A549 (cell line): ENCODE results near the gene MS4A4A. TPM values are rescaled to one million over a fixed set of nuclear protein-coding genes. Genes with fewer than 3 reads are reported as not detected.
"Not testable (repeated sequence)": the region's sequence is repeated elsewhere in the genome, so short reads cannot be mapped to it uniquely, and the experiment has no call there.

Experiments used
- ATAC-seq, 2 experiments: fragments of 200-7000 bp in 1 of 2; fragments of >200 bp in 1 of 2; cut with Nextera tagmentation in 1 of 2; cut with Tn5 transposase in 1 of 2; 3 replicates each; pipeline versions ENCODE4 v1.8.0 to v1.9.1; 2018 to 2020; ENCODE audit warnings: mild to moderate bottlenecking in 1 of 2, moderate library complexity in 1 of 2
- CTCF ChIA-PET: fragments of 300-600 bp; sonication (Branson Sonifier 250); formaldehyde crosslinking; extraction: SDS; loops from one replicate; lab custom pipeline; 2021; ENCODE audit warnings: antibody characterized with exemption, inconsistent platforms; lab: Yijun Ruan, JAX
- POLR2A ChIA-PET: fragments of 350-600 bp; formaldehyde crosslinking; extraction: SDS; loops from one replicate; lab custom pipeline; 2021; ENCODE audit warnings: antibody characterized with exemption, inconsistent platforms; lab: Yijun Ruan, JAX
- DNase-seq, 2 experiments: peaks; one replicate each; pipeline versions ENCODE4 v3.0.0 to v3.0.0-alpha.2; 2011 to 2016; ENCODE audit warnings: low read depth in 1 of 2, low spot score in 1 of 2
- FAIRE-seq: peaks from 2 replicates; lab custom pipeline; 2011; peaks lifted over from hg19 to GRCh38; lab: Jason Lieb, UNC
- H3K27ac ChIP-seq, 2 experiments: fragments of >200 bp; sonication (Bioruptor Twin); formaldehyde crosslinking; 3 replicates each; pipeline ENCODE4 v1.5.1; 2016 to 2017
- H3K4me1 ChIP-seq: fragments of >200 bp; sonication (Bioruptor Twin); formaldehyde crosslinking; 3 replicates; pipeline ENCODE4 v1.6.1; 2016
- H3K4me2 ChIP-seq: fragments of >200 bp; sonication (Bioruptor Twin); formaldehyde crosslinking; 3 replicates; pipeline ENCODE4 v1.6.1; 2016
- H3K4me3 ChIP-seq: fragments of >200 bp; sonication (Bioruptor Twin); formaldehyde crosslinking; 3 replicates; pipeline ENCODE4 v1.5.1; 2016
- H3K9me3 ChIP-seq: fragments of >200 bp; sonication (Bioruptor Twin); formaldehyde crosslinking; 3 replicates; pipeline ENCODE4 v1.6.1; 2016
- ATOH8 ChIP-seq: fragments of 250-450 bp; sonication (Bioruptor Pico); IDR thresholded peaks from 2 replicates; pipeline ENCODE4 v1.5.0; 2020; ENCODE audit warnings: low read depth, mild to moderate bottlenecking, moderate library complexity
- CHD4 ChIP-seq: fragments of 200-600 bp; sonication (generic); IDR thresholded peaks from 2 replicates; pipeline ENCODE4 v1.6.1; 2016; ENCODE audit warnings: antibody characterized with exemption, mild to moderate bottlenecking, borderline replicate concordance
- ESRRA ChIP-seq: fragments of 150-350 bp; IDR thresholded peaks from 2 replicates; pipeline ENCODE4 v1.6.1; 2014; ENCODE audit warnings: mild to moderate bottlenecking, low read length, borderline replicate concordance
- HDAC2 ChIP-seq: fragments of 200-600 bp; sonication (generic); IDR thresholded peaks from 2 replicates; pipeline ENCODE4 v1.6.1; 2016
- MAFK ChIP-seq: fragments of 450-650 bp; IDR thresholded peaks from 2 replicates; pipeline ENCODE4 v1.6.1; 2014; ENCODE audit not compliant: partially characterized antibody
- NPAS2 ChIP-seq: fragments of 250-450 bp; sonication (Bioruptor Pico); IDR thresholded peaks from 2 replicates; pipeline ENCODE4 v1.8.0; 2022; ENCODE audit warnings: mild to moderate bottlenecking, moderate library complexity, borderline replicate concordance
- PHF8 ChIP-seq: fragments of 200-600 bp; sonication (generic); IDR thresholded peaks from 2 replicates; pipeline ENCODE4 v1.6.1; 2016; ENCODE audit warnings: low read depth, mild to moderate bottlenecking, antibody characterized with exemption, moderate library complexity, borderline replicate concordance
- POLR2AphosphoS2 ChIP-seq: conservative IDR thresholded peaks from 2 replicates; pipeline ENCODE4 v1.6.1; 2012; ENCODE audit warnings: low read length, improper control_type of control experiment, inconsistent platforms
- RAD21 ChIP-seq, 2 experiments: fragments of >200 bp in 1 of 2; sonication (Bioruptor Twin) in 1 of 2; formaldehyde crosslinking in 1 of 2; IDR thresholded peaks in 1 of 2; conservative IDR thresholded peaks in 1 of 2; 2 replicates in 1 of 2; 3 replicates in 1 of 2; pipeline ENCODE4 v1.6.1; 2012 to 2018; ENCODE audit warnings: inconsistent platforms in 1 of 2
- RFX5 ChIP-seq: fragments of 450-650 bp; IDR thresholded peaks from 2 replicates; pipeline ENCODE4 v1.7.1; 2014; ENCODE audit warnings: antibody characterized with exemption, mild to moderate bottlenecking, moderate library complexity
- RNF2 ChIP-seq: fragments of 200-600 bp; sonication (generic); IDR thresholded peaks from 2 replicates; pipeline ENCODE4 v1.6.1; 2016; ENCODE audit warnings: low read depth, mild to moderate bottlenecking, antibody characterized with exemption, moderate library complexity, borderline replicate concordance
- TFCP2L1 ChIP-seq: fragments of 250-450 bp; sonication (Bioruptor Pico); IDR thresholded peaks from 2 replicates; pipeline ENCODE4 v1.5.0; 2021; ENCODE audit warnings: mild to moderate bottlenecking
- ZC3H11A ChIP-seq: fragments of 450-650 bp; IDR thresholded peaks from 2 replicates; pipeline ENCODE4 v1.6.1; 2014; ENCODE audit warnings: antibody characterized with exemption, mild to moderate bottlenecking
- ZFP36 ChIP-seq: fragments of 450-650 bp; IDR thresholded peaks from 2 replicates; pipeline ENCODE4 v1.6.1; 2014; ENCODE audit warnings: borderline replicate concordance; ENCODE audit not compliant: partially characterized antibody
- ZSCAN20 ChIP-seq: fragments of 250-450 bp; sonication (Bioruptor Pico); IDR thresholded peaks from 2 replicates; pipeline ENCODE4 v1.8.0; 2022; ENCODE audit warnings: mild to moderate bottlenecking, moderate library complexity
- WGBS: methylation state at CpG from one replicate; pipeline ENCODE4 v1.1.6; 2017; ENCODE audit errors: missing lambda C conversion rate; 5-methylcytosine and 5-hydroxymethylcytosine counted together
- polyA plus RNA-seq, 4 experiments: library from polyadenylated mRNA; depleted of rRNA in 3 of 4; stranded (reverse); fragments of >200 nt; fragmentation: RNase III in 1 of 4; extraction: RNeasy Plus Mini Kit Qiagen cat#74134 plus additional on column Dnase treatment in 1 of 4; gene quantifications; 2 replicates in 3 of 4; 3 replicates in 1 of 4; pipeline ENCODE4 v1.2.3, GENCODE V29; 2011 to 2017
- TF ChIP-seq, protein P1 (sequence below): IDR thresholded peaks from 2 replicates; pipeline ENCODE4 v1.6.1; 2012
- TF ChIP-seq, protein P2 (sequence below): fragments of 200-600 bp; sonication (generic); IDR thresholded peaks from 2 replicates; pipeline ENCODE4 v1.6.1; 2016; ENCODE audit warnings: antibody characterized with exemption, mild to moderate bottlenecking, moderate library complexity
- TF ChIP-seq, protein P3 (sequence below): fragments of >200 bp; sonication (Bioruptor Twin); formaldehyde crosslinking; IDR thresholded peaks from 3 replicates; pipeline ENCODE4 v1.5.1; 2016

Gene MS4A4A
- polyA plus RNA-seq, 2 of the 4 experiments (the other 2 are of a cell fraction): not detected

GRCh38 chr11:60301884-60302283 is 21.4 kb downstream of the MS4A4A start:
- H3K4me1 ChIP-seq, ATAC-seq, H3K4me3 ChIP-seq, DNase-seq, FAIRE-seq, H3K4me2 ChIP-seq, H3K27ac ChIP-seq, CTCF ChIA-PET, POLR2A ChIA-PET, H3K9me3 ChIP-seq: not testable (repeated sequence)
- TF ChIP-seq MAFK: peak; percentile 55
- 4% methylated on average over 6 of the region's 6 CpGs for WGBS

DNA sequence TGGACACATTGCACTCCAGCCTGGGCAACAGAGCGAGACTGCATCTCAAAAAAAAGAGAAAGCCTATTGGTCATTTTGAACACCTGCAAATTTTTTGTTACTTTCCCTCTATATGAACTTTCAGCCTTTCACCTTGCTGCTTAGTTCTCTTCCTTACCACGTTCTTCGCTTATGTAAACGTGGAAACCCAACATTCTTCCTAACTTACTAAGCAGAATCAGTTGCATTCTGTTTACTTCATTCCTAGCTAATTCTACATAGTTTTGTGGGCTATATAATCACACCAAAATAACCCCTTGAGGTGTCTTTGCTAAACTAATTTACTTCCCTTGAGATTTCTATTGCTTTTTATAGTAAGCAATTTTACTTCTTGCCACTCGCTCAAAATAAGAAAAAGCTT is 23.2 kb downstream of the MS4A4A start:
- Histone ChIP-seq H3K4me2 (no peak overlapping the region), H3K4me3 (no peak overlapping the region), H3K27ac (no peak overlapping the region), H3K4me1 (no peaks in the 10 kb centered on the region), H3K9me3 (no peaks in the 10 kb centered on the region)
- ChIA-PET CTCF (no interaction called here), POLR2A (no interaction called here)
- 26% methylated on average over 5 of the region's 5 CpGs for WGBS
- DNase-seq: no peak
- TF ChIP-seq, protein P1, sequence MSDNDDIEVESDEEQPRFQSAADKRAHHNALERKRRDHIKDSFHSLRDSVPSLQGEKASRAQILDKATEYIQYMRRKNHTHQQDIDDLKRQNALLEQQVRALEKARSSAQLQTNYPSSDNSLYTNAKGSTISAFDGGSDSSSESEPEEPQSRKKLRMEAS: no peak
- TF ChIP-seq RFX5: no peak
- no peak for TF ChIP-seq ESRRA
- no peak for TF ChIP-seq POLR2AphosphoS2
- TF ChIP-seq, protein P2, sequence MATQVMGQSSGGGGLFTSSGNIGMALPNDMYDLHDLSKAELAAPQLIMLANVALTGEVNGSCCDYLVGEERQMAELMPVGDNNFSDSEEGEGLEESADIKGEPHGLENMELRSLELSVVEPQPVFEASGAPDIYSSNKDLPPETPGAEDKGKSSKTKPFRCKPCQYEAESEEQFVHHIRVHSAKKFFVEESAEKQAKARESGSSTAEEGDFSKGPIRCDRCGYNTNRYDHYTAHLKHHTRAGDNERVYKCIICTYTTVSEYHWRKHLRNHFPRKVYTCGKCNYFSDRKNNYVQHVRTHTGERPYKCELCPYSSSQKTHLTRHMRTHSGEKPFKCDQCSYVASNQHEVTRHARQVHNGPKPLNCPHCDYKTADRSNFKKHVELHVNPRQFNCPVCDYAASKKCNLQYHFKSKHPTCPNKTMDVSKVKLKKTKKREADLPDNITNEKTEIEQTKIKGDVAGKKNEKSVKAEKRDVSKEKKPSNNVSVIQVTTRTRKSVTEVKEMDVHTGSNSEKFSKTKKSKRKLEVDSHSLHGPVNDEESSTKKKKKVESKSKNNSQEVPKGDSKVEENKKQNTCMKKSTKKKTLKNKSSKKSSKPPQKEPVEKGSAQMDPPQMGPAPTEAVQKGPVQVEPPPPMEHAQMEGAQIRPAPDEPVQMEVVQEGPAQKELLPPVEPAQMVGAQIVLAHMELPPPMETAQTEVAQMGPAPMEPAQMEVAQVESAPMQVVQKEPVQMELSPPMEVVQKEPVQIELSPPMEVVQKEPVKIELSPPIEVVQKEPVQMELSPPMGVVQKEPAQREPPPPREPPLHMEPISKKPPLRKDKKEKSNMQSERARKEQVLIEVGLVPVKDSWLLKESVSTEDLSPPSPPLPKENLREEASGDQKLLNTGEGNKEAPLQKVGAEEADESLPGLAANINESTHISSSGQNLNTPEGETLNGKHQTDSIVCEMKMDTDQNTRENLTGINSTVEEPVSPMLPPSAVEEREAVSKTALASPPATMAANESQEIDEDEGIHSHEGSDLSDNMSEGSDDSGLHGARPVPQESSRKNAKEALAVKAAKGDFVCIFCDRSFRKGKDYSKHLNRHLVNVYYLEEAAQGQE: no peak
- no peak for TF ChIP-seq RAD21 (conservative IDR thresholded peaks at IDR 0.05 in 1 of 2, IDR thresholded peaks at IDR 0.05 in 1 of 2)
- TF ChIP-seq ZFP36: no peak
- TF ChIP-seq, protein P3, sequence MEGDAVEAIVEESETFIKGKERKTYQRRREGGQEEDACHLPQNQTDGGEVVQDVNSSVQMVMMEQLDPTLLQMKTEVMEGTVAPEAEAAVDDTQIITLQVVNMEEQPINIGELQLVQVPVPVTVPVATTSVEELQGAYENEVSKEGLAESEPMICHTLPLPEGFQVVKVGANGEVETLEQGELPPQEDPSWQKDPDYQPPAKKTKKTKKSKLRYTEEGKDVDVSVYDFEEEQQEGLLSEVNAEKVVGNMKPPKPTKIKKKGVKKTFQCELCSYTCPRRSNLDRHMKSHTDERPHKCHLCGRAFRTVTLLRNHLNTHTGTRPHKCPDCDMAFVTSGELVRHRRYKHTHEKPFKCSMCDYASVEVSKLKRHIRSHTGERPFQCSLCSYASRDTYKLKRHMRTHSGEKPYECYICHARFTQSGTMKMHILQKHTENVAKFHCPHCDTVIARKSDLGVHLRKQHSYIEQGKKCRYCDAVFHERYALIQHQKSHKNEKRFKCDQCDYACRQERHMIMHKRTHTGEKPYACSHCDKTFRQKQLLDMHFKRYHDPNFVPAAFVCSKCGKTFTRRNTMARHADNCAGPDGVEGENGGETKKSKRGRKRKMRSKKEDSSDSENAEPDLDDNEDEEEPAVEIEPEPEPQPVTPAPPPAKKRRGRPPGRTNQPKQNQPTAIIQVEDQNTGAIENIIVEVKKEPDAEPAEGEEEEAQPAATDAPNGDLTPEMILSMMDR: no peak
- TF ChIP-seq ZSCAN20 (CRISPR knock-in tag): no peak
- TF ChIP-seq ZC3H11A: no peak
- TF ChIP-seq NPAS2 (CRISPR knock-in tag): no peak
- TF ChIP-seq PHF8: no peak
- no peak for TF ChIP-seq RNF2
- TF ChIP-seq CHD4: no peak
- TF ChIP-seq TFCP2L1 (CRISPR knock-in tag): no peak
- FAIRE-seq: no peak
- no peak for ATAC-seq

DNA sequence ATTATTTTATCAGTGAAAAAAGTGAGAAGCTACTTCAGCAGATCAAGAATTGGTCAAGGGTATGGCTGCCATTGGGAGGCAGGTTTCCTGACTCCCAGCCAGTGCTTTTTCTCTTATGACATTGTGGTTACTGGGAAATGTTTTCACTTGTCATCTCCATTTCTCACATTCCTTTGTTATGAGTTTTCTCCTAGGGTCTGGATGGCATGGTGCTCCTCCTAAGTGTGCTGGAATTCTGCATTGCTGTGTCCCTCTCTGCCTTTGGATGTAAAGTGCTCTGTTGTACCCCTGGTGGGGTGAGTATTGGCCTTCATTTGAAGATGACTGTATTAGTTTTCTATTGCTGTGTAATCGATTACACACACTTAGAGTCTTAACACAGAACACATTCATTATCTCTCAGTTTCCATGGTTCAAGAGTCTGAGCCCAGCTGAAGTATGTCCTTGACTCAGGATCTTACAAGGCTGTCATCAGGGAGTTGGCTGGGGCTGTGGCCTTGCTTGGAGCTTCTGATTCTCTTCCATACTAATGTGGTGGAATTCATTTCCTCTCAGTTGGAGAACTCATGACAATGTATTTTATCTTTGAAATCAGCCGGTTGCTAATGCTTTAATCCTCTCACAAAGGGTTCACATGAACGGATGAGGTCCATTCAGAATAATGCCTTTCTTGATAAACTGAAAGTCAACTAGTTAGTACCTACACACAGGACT is 25.6 kb downstream of the MS4A4A start:
- H3K27ac ChIP-seq: no peak overlapping the region
- no peaks in the 10 kb centered on the region for H3K4me1 ChIP-seq
- 4% methylated on average over 3 of the region's 3 CpGs for WGBS
- no peak for DNase-seq
- ChIA-PET CTCF (no interaction called here), POLR2A (no interaction called here)
- no peak; a peak in 1 of 6 replicates for ATAC-seq
- no peaks in the 10 kb centered on the region for H3K9me3 ChIP-seq
- H3K4me3 ChIP-seq: no peak overlapping the region
- H3K4me2 ChIP-seq: no peak overlapping the region
- TF ChIP-seq ATOH8 (CRISPR knock-in tag) (no peak), HDAC2 (no peak)
- FAIRE-seq: no peak
